ENCODE data around the gene ZNHIT1. TPM values are rescaled to one million over a fixed set of nuclear protein-coding genes. Genes with fewer than 3 reads are reported as not detected.

The ZNHIT1 gene
- total and polyA plus RNA-seq, 2 of the 8 experiments (the other 6 are each of a cell fraction or from before 2014, with no cell fraction given), result 38.2 to 61.7 TPM

DNA sequence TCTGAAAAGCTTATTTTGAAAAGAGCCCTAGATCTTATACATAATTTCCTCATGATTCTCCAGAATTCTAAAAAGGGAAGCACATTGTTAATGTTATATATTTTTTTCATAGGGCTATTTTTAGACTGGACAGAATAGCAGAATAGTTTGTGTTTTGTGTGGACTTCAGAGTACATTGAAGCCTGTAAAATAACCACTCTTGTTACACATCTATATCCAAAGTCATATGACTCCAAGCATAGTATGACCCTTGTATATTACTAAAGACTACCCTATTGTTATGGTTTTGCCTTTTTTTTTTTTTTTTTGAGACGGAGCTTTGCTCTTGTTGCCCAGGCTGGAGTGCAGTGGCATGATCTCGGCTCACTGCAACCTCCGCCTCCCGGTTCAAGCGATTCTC, 53.1 kb downstream of the ZNHIT1 start:
- Histone ChIP-seq H3K9ac (replicated peaks in 1 of 4; ENCODE audit: extremely low read depth in 1 of 4, low read depth in 3 of 4, low read length in 3 of 4) (no peak overlapping the region), H3K27me3 (replicated peaks in 1 of 4; ENCODE audit: control insufficient read depth in 3 of 4, extremely low read depth in 1 of 4, insufficient read depth in 3 of 4, low read length in 3 of 4) (no peaks in the 10 kb centered on the region), H2BK20ac (ENCODE audit: low read length) (no peak overlapping the region), H2AK5ac (ENCODE audit: low read depth, low read length) (no peak overlapping the region), H3K79me2 (ENCODE audit: control insufficient read depth in 1 of 2, insufficient read depth in 2 of 2, low read length in 2 of 2) (no peaks in the 10 kb centered on the region), H3K4ac (replicated peaks; ENCODE audit: insufficient read length, low read depth, low read length) (no peak overlapping the region), H3K23ac (ENCODE audit: insufficient read length) (no peak overlapping the region), H3K36me3 (ENCODE audit: control insufficient read depth in 2 of 4, insufficient read depth in 4 of 4, low read length in 3 of 4) (peaks cover 0 to 5% (median 0%) of the 10 kb centered on the region in 4 experiments; a peak in 2 of 8 replicates), H3K9me3 (ENCODE audit: insufficient read depth in 2 of 2, low read depth in 1 of 2, low read length in 1 of 2) (no peaks in the 10 kb centered on the region), H3K4me1 (replicated peaks in 1 of 4; ENCODE audit: control insufficient read depth in 3 of 4, insufficient read depth in 4 of 4, low read length in 3 of 4) (peaks cover 0 to 10% (median 6%) of the 10 kb centered on the region in 4 experiments; a peak in 3 of 7 replicates), H4K5ac (ENCODE audit: insufficient read length, low read depth, low read length) (no peak overlapping the region), H4K8ac (ENCODE audit: extremely low read depth, insufficient read depth, low read length) (no peak overlapping the region), H3K4me3 (ENCODE audit: extremely low read depth in 1 of 4, insufficient read depth in 2 of 4, low read depth in 3 of 4, low read length in 4 of 4) (no peak overlapping the region), H4K91ac (replicated peaks; ENCODE audit: insufficient read length, low read length) (no peak overlapping the region), H2BK12ac (ENCODE audit: low read depth, low read length) (no peak overlapping the region), H3K23me2 (ENCODE audit: low read depth, low read length) (no peaks in the 10 kb centered on the region; the same call in 1 of the 2 replicates), H3K18ac (ENCODE audit: extremely low read depth, low read length) (no peak overlapping the region), H3K4me2 (ENCODE audit: insufficient read depth in 1 of 2, low read depth in 2 of 2, low read length in 2 of 2) (no peak overlapping the region), H2BK5ac (ENCODE audit: low read depth, low read length) (no peak overlapping the region), H3K14ac (ENCODE audit: insufficient read length) (no peak overlapping the region), H3K79me1 (ENCODE audit: low read depth, low read length) (no peaks in the 10 kb centered on the region), H2BK120ac (replicated peaks; ENCODE audit: low read depth, low read length) (no peak overlapping the region), H2BK15ac (ENCODE audit: low read length) (no peak overlapping the region), H3K56ac (replicated peaks; ENCODE audit: insufficient read length, low read depth, low read length) (no peak overlapping the region), H4K20me1 (replicated peaks in 1 of 2; ENCODE audit: control insufficient read depth in 1 of 2, insufficient read depth in 2 of 2, low read length in 2 of 2) (peaks cover 0 to 2% of the 10 kb centered on the region in 2 experiments), H3K27ac (ENCODE audit: low read depth, low read length) (no peak overlapping the region), H2AFZ (ENCODE audit: low read length) (no peak overlapping the region)
- no peak for DNase-seq (ENCODE audit: low read depth in 1 of 2, low spot score in 2 of 2)
- CTCF ChIA-PET (ENCODE audit: partially characterized antibody), result interaction anchor here (0.6 to 1.4 kb wide), 3 partner anchors 12 to 212 kb away, joined by 4 to 5 read pairs (median 4); partner anchors contain the start of gene FIS1
- FAIRE-seq, result no peak
- POLR2A ChIA-PET (ENCODE audit: partially characterized antibody), result interaction anchor here (0.7 to 1.5 kb wide), 3 partner anchors 11 to 17 kb away, joined by 3 to 4 read pairs (median 3); no protein-coding TSS in a partner anchor
- TF ChIP-seq TEAD4 (IDR thresholded peaks at IDR 0.05; ENCODE audit: low read depth, low read length), result no peak
- no peak for TF ChIP-seq RBBP5 (IDR thresholded peaks at IDR 0.05; ENCODE audit: borderline replicate concordance, low read depth, low read length)
- no peak for TF ChIP-seq JUND (IDR thresholded peaks at IDR 0.05; ENCODE audit: low read length)
- TF ChIP-seq TBP (IDR thresholded peaks at IDR 0.05; ENCODE audit: low read depth, low read length), result no peak
- no peak for TF ChIP-seq USF2 (IDR thresholded peaks at IDR 0.05; ENCODE audit: low read length)
- no peak for TF ChIP-seq ATF3 (IDR thresholded peaks at IDR 0.05; ENCODE audit: insufficient read depth, low read depth, low read length)
- no peak for TF ChIP-seq ZNF274 (IDR thresholded peaks at IDR 0.05; ENCODE audit: borderline replicate concordance, extremely low read depth, low read length)
- TF ChIP-seq SIRT6 (IDR thresholded peaks at IDR 0.05; ENCODE audit: low read length), result no peak
- no peak for TF ChIP-seq PHF8 (conservative IDR thresholded peaks at IDR 0.05; ENCODE audit: low read depth, low read length)
- no peak for TF ChIP-seq RXRA (IDR thresholded peaks at IDR 0.05; ENCODE audit: insufficient read depth, low read depth, low read length)
- no peak for TF ChIP-seq JUN (IDR thresholded peaks at IDR 0.05; ENCODE audit: low read depth, low read length)
- no peak for TF ChIP-seq BACH1 (IDR thresholded peaks at IDR 0.05; ENCODE audit: low read length)
- no peak for TF ChIP-seq BRCA1 (IDR thresholded peaks at IDR 0.05; ENCODE audit: low read depth, low read length)
- 97% methylated on average over 4 of the region's 5 CpGs; no CpG with 5 or more reads in 1 of the 2 experiments for WGBS, 2 experiments (ENCODE audit: extremely low coverage in 1 of 2, insufficient coverage in 1 of 2, insufficient read length in 1 of 2, insufficient replicate concordance in 2 of 2, low coverage in 1 of 2, low lambda C conversion rate in 2 of 2, missing lambda C conversion rate in 1 of 2)
